Lung (tissue), 12 donors: ENCODE results near the gene ASIP. TPM values are rescaled to one million over a fixed set of nuclear protein-coding genes. Genes with fewer than 3 reads are reported as not detected.

Experiments
- ATAC-seq: fragments of 200-7000 bp; cut with Tn5 transposase; one replicate; pipeline ENCODE4 v1.9.1; 2020; ENCODE audit warnings: moderate number of reproducible peaks; ENCODE audit not compliant: insufficient read depth, low FRiP score
- DNase-seq, 3 donors: peaks; one replicate each; pipeline ENCODE4 v3.0.0-alpha.2; 2013 to 2017
- H3K27ac ChIP-seq, 2 donors: one replicate each; pipeline ENCODE4 v1.5.1; 2013; ENCODE audit warnings: mild to moderate bottlenecking in 2 of 2, moderate library complexity in 2 of 2, control low read depth in 1 of 2, inconsistent platforms in 1 of 2, low read depth in 1 of 2, low read length in 1 of 2
- H3K27me3 ChIP-seq, 3 donors: one replicate each; pipeline ENCODE4 v1.5.1; 2013; ENCODE audit warnings: low read length in 2 of 3; ENCODE audit not compliant: control insufficient read depth in 3 of 3, insufficient read depth in 3 of 3
- H3K36me3 ChIP-seq, 4 donors: one replicate each; pipeline ENCODE4 v1.5.1; 2013; ENCODE audit warnings: low read length in 4 of 4, mild to moderate bottlenecking in 1 of 4, moderate library complexity in 1 of 4; ENCODE audit not compliant: control insufficient read depth in 4 of 4, insufficient read depth in 4 of 4
- H3K4me1 ChIP-seq, 5 donors: one replicate each; pipeline ENCODE4 v1.5.1; 2013; ENCODE audit warnings: low read length in 5 of 5, mild to moderate bottlenecking in 2 of 5, moderate library complexity in 1 of 5; ENCODE audit not compliant: control insufficient read depth in 5 of 5, insufficient read depth in 5 of 5
- H3K4me3 ChIP-seq: one replicate; pipeline ENCODE4 v1.5.1; 2013; ENCODE audit warnings: mild to moderate bottlenecking, control low read depth, moderate library complexity
- H3K9ac ChIP-seq, 2 donors: one replicate each; pipeline ENCODE4 v1.5.1; 2013; ENCODE audit warnings: low read length in 2 of 2, control low read depth in 1 of 2; ENCODE audit not compliant: insufficient read depth in 1 of 2
- H3K9me3 ChIP-seq, 4 donors: one replicate each; pipeline ENCODE4 v1.5.1; 2013; ENCODE audit warnings: low read length in 3 of 4, mild to moderate bottlenecking in 1 of 4, moderate library complexity in 1 of 4; ENCODE audit not compliant: control insufficient read depth in 4 of 4, insufficient read depth in 3 of 4
- CTCF ChIP-seq: IDR thresholded peaks from 2 replicates; pipeline ENCODE4 v1.5.1; 2012; ENCODE audit warnings: mild to moderate bottlenecking; ENCODE audit errors: control extremely low read depth, extremely low read depth
- WGBS, 2 donors: extraction: QIAGEN DNeasy Blood & Tissue Kit; methylation state at CpG; one replicate each; pipeline ENCODE4 v1.1.7; 2013; 5-methylcytosine and 5-hydroxymethylcytosine counted together
- polyA plus RNA-seq, 2 donors: library from polyadenylated mRNA; stranded (reverse); fragments of 200-250 nt; gene quantifications; one replicate each; pipeline ENCODE4 v1.2.1, GENCODE V29; 2013
- total RNA-seq, 2 donors: library from RNA; depleted of rRNA in 1 of 2; stranded (reverse); fragments of >200 nt in 1 of 2; gene quantifications; one replicate each; pipeline ENCODE4 v1.2.1, GENCODE V29; 2014 to 2021
- donor health status: control.
- donor health status: control.
- donor health status: Bipolar disorder and iron deficiency.
- donor health status: healthy.
- donor health status: DM: yes; HTN: yes; CAD: no.

Gene ASIP
- total and polyA plus RNA-seq, 4 donors = 0.15 to 0.87 TPM; not detected in 2

- DNase-seq (no peak), ATAC-seq (no peak)
- Histone ChIP-seq H3K27me3 (no peaks in the 10 kb centered on the region), H3K27ac (no peak overlapping the region), H3K36me3 (no peaks in the 10 kb centered on the region), H3K9ac (no peak overlapping the region), H3K4me1 (no peaks in the 10 kb centered on the region), H3K9me3 (no peaks in the 10 kb centered on the region), H3K4me3 (no peak overlapping the region)
- no peak for TF ChIP-seq CTCF
Measured at GRCh38 chr20:34231634-34232033, 9.6 kb upstream of the ASIP start.

GRCh38 chr20:34232494-34233087 lies 8.6 kb upstream of the ASIP start:
- Histone ChIP-seq H3K36me3 (no peaks in the 10 kb centered on the region), H3K27me3 (no peaks in the 10 kb centered on the region), H3K4me1 (no peaks in the 10 kb centered on the region), H3K9ac (no peak overlapping the region), H3K9me3 (peaks cover 0 to 2% (median 0%) of the 10 kb centered on the region in 4 donors), H3K27ac (no peak overlapping the region), H3K4me3 (no peak overlapping the region)
- 88 to 94% methylated on average over 3 of the region's 3 CpGs for WGBS, 2 donors
- ATAC-seq = no peak
- DNase-seq = no peak
- no peak for TF ChIP-seq CTCF

GRCh38 chr20:34233687-34234086 lies 7.5 kb upstream of the ASIP start:
- ATAC-seq = no peak
- no peaks in the 10 kb centered on the region for H3K4me1 ChIP-seq
- TF ChIP-seq CTCF = no peak
- H3K36me3 ChIP-seq = no peaks in the 10 kb centered on the region
- no peak overlapping the region for H3K9ac ChIP-seq
- H3K4me3 ChIP-seq = no peak overlapping the region
- peaks cover 0 to 4% (median 0%) of the 10 kb centered on the region in 4 donors for H3K9me3 ChIP-seq
- H3K27ac ChIP-seq = no peak overlapping the region
- DNase-seq = no peak
- H3K27me3 ChIP-seq = no peaks in the 10 kb centered on the region

- H3K9me3 ChIP-seq = peaks cover 0 to 4% (median 0%) of the 10 kb centered on the region in 4 donors
- ATAC-seq = no peak
Measured at GRCh38 chr20:34235875-34236274, 5.3 kb upstream of the ASIP start.

More at GRCh38 chr20:34235875-34236274, 5.3 kb upstream of the ASIP start:
- no peak for TF ChIP-seq CTCF
- 97 to 98% methylated on average over 2 of the region's 2 CpGs for WGBS, 2 donors
- Histone ChIP-seq H3K4me1 (no peaks in the 10 kb centered on the region), H3K27ac (no peak overlapping the region), H3K27me3 (no peaks in the 10 kb centered on the region), H3K9ac (no peak overlapping the region), H3K4me3 (no peak overlapping the region), H3K36me3 (no peaks in the 10 kb centered on the region)
- DNase-seq = no peak
